DOHH2 (cell line): ENCODE measurements around the gene GATA2.

ENCODE experiments used
- H3F3A ChIP-seq: fragments of 200-600 bp; sonication (generic), shearing (Covaris generic); 2 replicates; pipeline ENCODE4 v1.6.0; 2016; ENCODE audit warnings: antibody characterized with exemption, mild to moderate bottlenecking; ENCODE audit not compliant: control insufficient read depth, insufficient read depth
- H3K27ac ChIP-seq: fragments of 200-600 bp; sonication (generic); 2 replicates; pipeline ENCODE4 v1.5.1; 2014; ENCODE audit warnings: low read depth, mild to moderate bottlenecking, low read length, moderate library complexity
- H3K27me3 ChIP-seq: fragments of 200-600 bp; sonication (generic); 2 replicates; pipeline ENCODE4 v1.6.1; 2014; ENCODE audit warnings: mild to moderate bottlenecking, low read length, mixed read lengths; ENCODE audit not compliant: control insufficient read depth
- H3K36me3 ChIP-seq: fragments of 200-600 bp; sonication (generic); 2 replicates; pipeline ENCODE4 v1.6.1; 2014; ENCODE audit warnings: mild to moderate bottlenecking, low read length, moderate library complexity, mixed read lengths; ENCODE audit not compliant: control insufficient read depth
- H3K4me1 ChIP-seq: fragments of 200-600 bp; sonication (generic); 2 replicates; pipeline ENCODE4 v1.6.1; 2014; ENCODE audit warnings: mild to moderate bottlenecking, low read length, mixed read lengths; ENCODE audit not compliant: control insufficient read depth
- H3K4me2 ChIP-seq: fragments of 200-600 bp; sonication (generic); 2 replicates; pipeline ENCODE4 v1.6.0; 2014; ENCODE audit warnings: mild to moderate bottlenecking, low read length, moderate library complexity
- H3K4me3 ChIP-seq: fragments of 200-600 bp; sonication (generic); 2 replicates; pipeline ENCODE4 v1.5.1; 2014; ENCODE audit warnings: mild to moderate bottlenecking, low read length, mixed read lengths
- H3K79me2 ChIP-seq: fragments of 200-600 bp; sonication (generic); 2 replicates; pipeline ENCODE4 v1.6.1; 2014; ENCODE audit warnings: mild to moderate bottlenecking, low read length, mixed read lengths; ENCODE audit not compliant: control insufficient read depth
- H3K9me2 ChIP-seq: fragments of 200-600 bp; sonication (generic); replicated peaks from 2 replicates; pipeline ENCODE4 v1.6.1; 2014; ENCODE audit warnings: mild to moderate bottlenecking, low read length, mixed read lengths; ENCODE audit not compliant: control insufficient read depth
- H3K9me3 ChIP-seq: fragments of 200-600 bp; sonication (generic); 2 replicates; pipeline ENCODE4 v1.6.1; 2014; ENCODE audit warnings: antibody characterized with exemption, low read length, mixed read lengths; ENCODE audit not compliant: control insufficient read depth, insufficient read depth
- H4K20me1 ChIP-seq: fragments of 200-600 bp; sonication (generic); 2 replicates; pipeline ENCODE4 v1.6.0; 2014; ENCODE audit warnings: low read depth, mild to moderate bottlenecking, antibody characterized with exemption, low read length, moderate library complexity; ENCODE audit not compliant: control insufficient read depth, insufficient read depth
- EZH2phosphoT487 ChIP-seq: fragments of 200-600 bp; sonication (generic); IDR thresholded peaks from 2 replicates; pipeline ENCODE4 v1.6.1; 2017; ENCODE audit warnings: borderline replicate concordance, mild to moderate bottlenecking, antibody characterized with exemption, low read length, moderate library complexity, mixed read lengths
- TF ChIP-seq, protein P1 (sequence below): fragments of 200-600 bp; sonication (generic); IDR thresholded peaks from one replicate; pipeline ENCODE4 v1.5.1; 2014; ENCODE audit warnings: antibody characterized with exemption, mild to moderate bottlenecking, low read depth, low read length; ENCODE audit not compliant: poor library complexity, severe bottlenecking

GATA2 gene

GRCh38 chr3:128505771-128506170 is 12.8 kb upstream of the GATA2 start:
- H4K20me1 ChIP-seq, result no peaks in the 10 kb centered on the region
- no peak overlapping the region for H3K27ac ChIP-seq
- 0 out of 2 replicates have a peak, but pooled peaks cover 5% of the 10 kb centered on the region for H3K27me3 ChIP-seq
- TF ChIP-seq EZH2phosphoT487, result no peak
- TF ChIP-seq, protein P1, sequence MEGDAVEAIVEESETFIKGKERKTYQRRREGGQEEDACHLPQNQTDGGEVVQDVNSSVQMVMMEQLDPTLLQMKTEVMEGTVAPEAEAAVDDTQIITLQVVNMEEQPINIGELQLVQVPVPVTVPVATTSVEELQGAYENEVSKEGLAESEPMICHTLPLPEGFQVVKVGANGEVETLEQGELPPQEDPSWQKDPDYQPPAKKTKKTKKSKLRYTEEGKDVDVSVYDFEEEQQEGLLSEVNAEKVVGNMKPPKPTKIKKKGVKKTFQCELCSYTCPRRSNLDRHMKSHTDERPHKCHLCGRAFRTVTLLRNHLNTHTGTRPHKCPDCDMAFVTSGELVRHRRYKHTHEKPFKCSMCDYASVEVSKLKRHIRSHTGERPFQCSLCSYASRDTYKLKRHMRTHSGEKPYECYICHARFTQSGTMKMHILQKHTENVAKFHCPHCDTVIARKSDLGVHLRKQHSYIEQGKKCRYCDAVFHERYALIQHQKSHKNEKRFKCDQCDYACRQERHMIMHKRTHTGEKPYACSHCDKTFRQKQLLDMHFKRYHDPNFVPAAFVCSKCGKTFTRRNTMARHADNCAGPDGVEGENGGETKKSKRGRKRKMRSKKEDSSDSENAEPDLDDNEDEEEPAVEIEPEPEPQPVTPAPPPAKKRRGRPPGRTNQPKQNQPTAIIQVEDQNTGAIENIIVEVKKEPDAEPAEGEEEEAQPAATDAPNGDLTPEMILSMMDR, result no peak
- H3K79me2 ChIP-seq, result no peaks in the 10 kb centered on the region
- H3K4me3 ChIP-seq, result no peak overlapping the region
- no peaks in the 10 kb centered on the region for H3K4me1 ChIP-seq
- no peaks in the 10 kb centered on the region for H3K9me2 ChIP-seq
- no peak overlapping the region for H3K4me2 ChIP-seq
- no peaks in the 10 kb centered on the region for H3K36me3 ChIP-seq
- no peaks in the 10 kb centered on the region for H3F3A ChIP-seq
- H3K9me3 ChIP-seq, result peaks cover 6% of the 10 kb centered on the region; the same call in 1 of the 2 replicates

DNA sequence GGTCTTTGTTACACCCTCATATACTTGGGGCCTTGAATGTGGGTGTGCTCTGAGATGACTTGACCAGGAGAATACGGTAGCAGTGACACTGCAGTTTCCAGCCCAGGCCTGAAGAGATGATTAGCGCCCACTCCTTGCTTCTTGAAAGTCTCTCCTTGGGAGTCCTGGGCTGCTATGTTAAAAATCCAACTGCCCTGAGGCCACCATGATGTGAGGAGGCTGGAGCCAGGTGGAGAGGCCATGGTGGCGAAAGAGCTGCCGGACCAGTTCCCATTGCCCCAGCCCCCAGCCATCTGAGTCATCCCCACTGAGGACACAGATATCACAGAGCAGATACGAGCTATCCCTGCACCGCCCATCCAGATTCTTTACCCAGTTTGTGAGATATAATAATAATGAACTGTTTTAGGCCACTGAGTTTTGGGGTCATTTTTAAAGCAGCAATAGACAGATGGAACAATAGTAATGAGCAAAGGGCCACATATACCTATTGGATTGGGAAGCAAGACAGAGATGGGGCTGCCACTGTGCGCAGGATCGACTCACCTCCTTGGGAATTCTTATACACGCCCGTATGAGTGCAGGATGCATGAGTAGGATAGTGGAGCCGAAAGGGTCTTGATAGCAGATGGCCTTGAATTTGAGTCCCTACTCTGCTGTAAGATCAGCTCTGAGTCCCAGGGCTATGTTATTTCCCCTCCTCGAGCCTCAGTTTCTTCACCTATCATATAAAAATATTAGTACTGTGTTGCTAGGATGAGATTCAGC is 12.1 kb upstream of the GATA2 start:
- H3K4me2 ChIP-seq, result no peak overlapping the region

GRCh38 chr3:128504533-128504915 is 11.5 kb upstream of the GATA2 start:
- no peaks in the 10 kb centered on the region for H3K36me3 ChIP-seq
- no peaks in the 10 kb centered on the region for H3K9me2 ChIP-seq
- H3F3A ChIP-seq, result no peaks in the 10 kb centered on the region
- H3K9me3 ChIP-seq, result peaks cover 6% of the 10 kb centered on the region; the same call in 1 of the 2 replicates
- H3K4me2 ChIP-seq, result no peak overlapping the region
- H3K27ac ChIP-seq, result no peak overlapping the region
- H3K79me2 ChIP-seq, result no peaks in the 10 kb centered on the region
- no peak for TF ChIP-seq EZH2phosphoT487
- TF ChIP-seq, protein P1, result no peak
- no peaks in the 10 kb centered on the region for H4K20me1 ChIP-seq
- peaks cover 7% of the 10 kb centered on the region; the same call in 1 of the 2 replicates for H3K27me3 ChIP-seq
- no peaks in the 10 kb centered on the region for H3K4me1 ChIP-seq
- H3K4me3 ChIP-seq, result no peak overlapping the region

More for the DNA sequence above, 12.1 kb upstream of the GATA2 start:
- Histone ChIP-seq H3K36me3 (no peaks in the 10 kb centered on the region), H3K27ac (no peak overlapping the region), H3K4me3 (no peak overlapping the region), H3K4me1 (no peaks in the 10 kb centered on the region), H3K27me3 (0 out of 2 replicates have a peak, but pooled peaks cover 5% of the 10 kb centered on the region), H3K79me2 (no peaks in the 10 kb centered on the region), H3K9me3 (peaks cover 6% of the 10 kb centered on the region; the same call in 1 of the 2 replicates), H3F3A (no peaks in the 10 kb centered on the region), H4K20me1 (no peaks in the 10 kb centered on the region), H3K9me2 (no peaks in the 10 kb centered on the region)
- no peak for TF ChIP-seq EZH2phosphoT487
- TF ChIP-seq, protein P1, result no peak
